ENCODE data around the gene GKN2. TPM values are rescaled to one million over a fixed set of nuclear protein-coding genes. Genes with fewer than 3 reads are reported as not detected.

The GKN2 gene
- total RNA-seq, 2 experiments from 2014 or later = not detected

DNA sequence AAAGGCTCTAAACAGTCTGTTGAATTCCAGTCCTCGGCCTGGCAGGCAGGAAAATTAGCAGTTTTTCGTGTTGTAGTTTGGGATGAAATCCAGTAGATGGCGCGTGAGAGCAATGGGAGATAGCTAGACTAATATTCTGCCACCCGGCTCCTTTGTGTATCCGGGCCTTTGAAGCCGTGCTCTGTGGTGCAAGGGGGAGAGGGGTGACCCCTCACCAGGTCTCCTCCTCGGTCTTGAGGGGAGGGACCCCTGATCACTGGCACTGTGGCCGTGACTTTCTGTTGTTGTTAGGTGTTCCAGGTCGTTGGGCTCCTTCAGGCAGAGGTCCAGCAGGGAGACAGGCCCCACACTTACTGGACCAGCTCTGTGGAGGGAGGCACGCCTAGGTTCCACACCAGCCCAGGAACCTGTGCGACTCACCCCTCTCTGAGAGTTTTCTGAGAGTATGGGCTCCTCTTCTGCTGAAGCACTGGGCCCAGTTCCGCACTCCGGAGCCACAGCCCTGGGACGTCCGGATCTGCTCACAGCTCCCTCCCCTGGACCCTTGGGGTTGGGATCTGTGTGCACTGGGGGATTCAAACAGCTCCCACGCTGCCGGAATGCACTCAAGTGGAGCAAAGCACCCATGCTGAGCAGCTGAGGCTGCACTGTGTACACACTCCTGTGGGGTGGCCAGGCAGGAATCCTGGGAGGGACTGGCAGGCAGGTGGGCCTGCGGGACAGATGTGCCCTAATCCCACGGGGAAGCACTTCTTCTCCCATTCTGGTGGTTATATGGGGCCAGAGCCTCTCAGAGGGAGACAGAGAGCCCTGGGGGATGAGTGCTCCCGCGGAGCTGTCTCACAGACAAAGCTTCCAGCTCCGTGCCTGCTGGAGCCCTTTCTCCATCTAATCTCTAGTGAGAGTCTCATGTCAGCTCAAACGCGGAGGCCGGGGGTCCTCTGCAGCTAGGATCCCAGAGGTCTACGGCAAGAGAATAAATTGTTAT, 8.8 kb downstream of the GKN2 start:
- Mint-ChIP-seq H3K27me3 (peaks cover 41% of the 10 kb centered on the region), H3K9me3 (no peaks in the 10 kb centered on the region), H3K4me3 (no peak overlapping the region), H3K4me1 (peaks cover 1% of the 10 kb centered on the region), H3K27ac (no peak overlapping the region), H3K36me3 (no peaks in the 10 kb centered on the region)
- POLR2A ChIA-PET = no interaction called here
- DNase-seq (peak; percentile 43), ATAC-seq (ENCODE audit: low read depth) (peak; percentile 82)

DNA sequence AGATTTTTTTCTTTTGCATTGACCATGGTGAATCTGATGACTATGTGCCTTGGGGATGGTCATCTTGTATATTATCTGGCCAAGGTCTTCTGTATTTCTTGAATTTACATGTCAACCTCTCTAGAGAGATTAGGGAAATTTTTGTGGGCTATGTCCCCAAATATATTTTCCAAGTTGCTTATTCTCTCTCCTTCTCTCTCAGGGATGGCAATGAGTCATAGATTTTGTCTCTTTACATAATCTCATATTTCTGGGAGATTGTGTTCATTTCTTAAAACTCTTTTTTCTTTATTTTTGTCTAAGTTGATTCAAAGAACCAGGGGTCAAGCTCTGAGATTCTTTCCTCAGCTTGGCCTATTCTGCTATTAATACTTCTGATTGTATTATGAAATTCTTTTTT, 9.9 kb downstream of the GKN2 start:
- Mint-ChIP-seq H3K9me3 (no peaks in the 10 kb centered on the region), H3K27me3 (peaks cover 39% of the 10 kb centered on the region), H3K36me3 (no peaks in the 10 kb centered on the region), H3K4me3 (no peak overlapping the region), H3K27ac (no peak overlapping the region), H3K4me1 (peaks cover 1% of the 10 kb centered on the region)
- no peak for DNase-seq
- POLR2A ChIA-PET = no interaction called here
- no peak for ATAC-seq (ENCODE audit: low read depth)

DNA sequence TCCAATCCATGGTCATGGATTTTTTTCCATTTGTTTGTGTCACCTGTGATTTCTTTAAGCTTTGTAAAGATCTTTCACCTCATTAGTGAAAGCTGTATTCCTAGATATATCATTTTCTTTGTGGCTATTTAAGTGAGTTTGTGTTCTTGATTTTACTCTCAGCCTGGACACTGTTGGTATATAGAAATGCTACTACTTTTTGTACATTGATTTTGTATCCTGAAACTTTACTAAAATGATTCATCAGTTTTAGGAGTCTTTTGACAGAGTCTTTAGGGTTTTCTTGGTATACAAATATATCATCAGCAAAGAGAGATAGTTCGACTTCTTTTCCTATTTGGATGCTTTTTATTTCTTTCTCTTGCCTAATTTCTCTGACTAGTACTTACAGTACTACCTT, 12.3 kb downstream of the GKN2 start:
- POLR2A ChIA-PET = no interaction called here
- no peaks in the 10 kb centered on the region for H3K9me3 Mint-ChIP-seq
- H3K36me3 Mint-ChIP-seq = no peaks in the 10 kb centered on the region

DNA sequence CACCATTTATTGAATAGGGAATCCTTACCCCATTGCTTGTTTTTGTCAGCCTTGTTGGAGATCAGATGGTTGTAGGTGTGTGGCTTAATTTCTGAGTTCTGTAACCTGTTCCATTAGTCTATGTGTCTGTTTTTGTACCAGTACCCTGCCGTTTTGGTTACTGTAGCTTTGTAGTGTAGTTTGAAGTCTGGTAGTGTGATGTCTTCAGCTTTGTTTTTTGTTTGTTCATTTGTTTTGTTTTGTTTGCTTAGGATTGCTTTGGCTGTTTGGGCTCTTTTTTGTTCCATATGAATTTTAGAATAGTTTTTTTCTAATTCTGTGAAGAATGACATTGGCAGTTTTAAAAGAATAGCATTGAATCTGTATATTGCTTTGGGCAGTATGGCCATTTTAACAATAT, 12.7 kb downstream of the GKN2 start:
- ATAC-seq (ENCODE audit: low read depth) = no peak
- Mint-ChIP-seq H3K27me3 (peaks cover 36% of the 10 kb centered on the region), H3K27ac (no peak overlapping the region), H3K4me3 (no peak overlapping the region), H3K4me1 (peaks cover 1% of the 10 kb centered on the region), H3K9me3 (no peaks in the 10 kb centered on the region), H3K36me3 (no peaks in the 10 kb centered on the region)
- DNase-seq = no peak
- POLR2A ChIA-PET = no interaction called here

More for the DNA sequence above, 12.3 kb downstream of the GKN2 start:
- H3K4me1 Mint-ChIP-seq = peaks cover 1% of the 10 kb centered on the region
- ATAC-seq (ENCODE audit: low read depth) (no peak), DNase-seq (no peak)
- H3K27me3 Mint-ChIP-seq = peaks cover 36% of the 10 kb centered on the region
- no peak overlapping the region for H3K4me3 Mint-ChIP-seq
- no peak overlapping the region for H3K27ac Mint-ChIP-seq

DNA sequence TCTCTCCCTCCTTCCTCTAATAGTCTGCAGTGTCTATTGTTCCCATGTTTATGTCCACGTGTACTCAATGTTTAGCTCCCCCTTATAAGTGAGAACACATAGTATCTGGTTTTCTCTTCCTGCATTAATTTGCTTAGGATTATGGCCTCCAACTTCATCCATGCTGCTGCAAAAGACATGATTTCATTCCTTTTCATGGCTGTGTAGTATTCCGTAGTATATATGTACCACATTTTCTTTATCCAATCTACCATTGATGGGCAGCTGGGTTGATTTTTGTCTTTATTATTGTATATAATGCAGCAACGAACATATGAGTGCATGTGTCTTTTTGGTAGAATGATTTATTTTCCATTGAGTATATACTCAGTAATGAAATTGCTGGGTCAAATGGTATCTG, 13.8 kb downstream of the GKN2 start:
- POLR2A ChIA-PET = no interaction called here
- Mint-ChIP-seq H3K4me3 (no peak overlapping the region), H3K36me3 (no peaks in the 10 kb centered on the region), H3K9me3 (no peaks in the 10 kb centered on the region), H3K27me3 (peaks cover 33% of the 10 kb centered on the region), H3K27ac (no peak overlapping the region), H3K4me1 (peaks cover 1% of the 10 kb centered on the region)
- DNase-seq (no peak), ATAC-seq (ENCODE audit: low read depth) (no peak)

DNA sequence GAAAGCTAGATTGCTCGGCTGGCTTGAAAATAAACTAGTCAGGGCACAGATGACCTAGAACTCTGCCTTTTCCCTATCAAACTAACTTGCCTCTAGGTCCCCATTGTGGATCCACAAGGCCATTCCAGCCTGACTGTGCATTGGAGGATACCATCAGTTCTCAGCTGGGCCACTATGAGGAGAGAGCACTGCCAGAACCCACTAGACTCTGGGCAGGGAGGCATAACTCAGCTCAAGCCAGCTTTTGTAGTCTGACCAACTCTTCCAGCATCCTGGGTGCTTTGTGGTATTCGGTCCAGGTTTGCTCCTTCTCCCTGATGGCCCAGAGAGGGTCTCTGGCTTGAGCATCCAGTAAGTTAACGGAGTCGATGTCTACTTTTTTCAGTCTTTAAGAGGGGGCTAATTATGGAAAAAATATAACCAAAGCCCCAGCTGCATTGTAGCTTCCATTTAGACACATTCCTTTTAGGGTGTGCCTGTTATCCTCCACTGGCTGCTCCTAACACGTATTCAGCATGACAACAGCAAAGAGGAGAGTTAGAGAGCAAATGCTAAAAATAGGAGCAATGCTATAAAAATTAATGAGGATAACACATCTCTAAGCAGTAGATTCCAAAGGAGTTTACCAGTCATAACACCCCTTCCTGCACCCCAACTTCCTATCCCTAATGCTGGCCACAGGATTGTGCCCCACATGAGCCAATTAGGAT, 15.2 kb downstream of the GKN2 start:
- DNase-seq (no peak), ATAC-seq (ENCODE audit: low read depth) (no peak)
- Mint-ChIP-seq H3K4me3 (no peak overlapping the region), H3K9me3 (no peaks in the 10 kb centered on the region), H3K27ac (no peak overlapping the region), H3K36me3 (no peaks in the 10 kb centered on the region), H3K4me1 (no peaks in the 10 kb centered on the region), H3K27me3 (peaks cover 31% of the 10 kb centered on the region)
- POLR2A ChIA-PET = no interaction called here

DNA sequence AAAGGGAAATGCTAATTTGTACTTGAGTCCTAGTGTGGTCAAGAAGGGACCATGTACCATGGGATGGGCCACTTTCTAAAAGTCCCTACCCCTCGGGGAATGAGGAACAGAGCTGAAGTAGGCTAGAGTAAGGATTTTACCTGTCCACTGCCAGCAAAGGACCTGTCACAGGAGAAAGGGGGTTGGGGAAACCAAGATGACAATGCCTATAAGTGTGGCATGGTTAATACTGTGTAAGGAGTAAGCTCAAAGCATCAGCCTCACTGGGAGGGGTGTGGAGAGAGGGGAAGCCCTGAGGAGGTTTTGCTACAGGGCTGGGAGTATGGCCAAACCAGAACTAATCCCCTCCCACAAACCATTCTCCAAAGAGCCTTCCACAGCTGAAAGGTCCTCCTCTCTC, 15.8 kb downstream of the GKN2 start:
- Mint-ChIP-seq H3K36me3 (no peaks in the 10 kb centered on the region), H3K27ac (no peak overlapping the region), H3K4me1 (no peaks in the 10 kb centered on the region), H3K4me3 (no peak overlapping the region), H3K27me3 (peaks cover 27% of the 10 kb centered on the region), H3K9me3 (no peaks in the 10 kb centered on the region)
- DNase-seq (no peak), ATAC-seq (ENCODE audit: low read depth) (no peak)
- POLR2A ChIA-PET = no interaction called here

DNA sequence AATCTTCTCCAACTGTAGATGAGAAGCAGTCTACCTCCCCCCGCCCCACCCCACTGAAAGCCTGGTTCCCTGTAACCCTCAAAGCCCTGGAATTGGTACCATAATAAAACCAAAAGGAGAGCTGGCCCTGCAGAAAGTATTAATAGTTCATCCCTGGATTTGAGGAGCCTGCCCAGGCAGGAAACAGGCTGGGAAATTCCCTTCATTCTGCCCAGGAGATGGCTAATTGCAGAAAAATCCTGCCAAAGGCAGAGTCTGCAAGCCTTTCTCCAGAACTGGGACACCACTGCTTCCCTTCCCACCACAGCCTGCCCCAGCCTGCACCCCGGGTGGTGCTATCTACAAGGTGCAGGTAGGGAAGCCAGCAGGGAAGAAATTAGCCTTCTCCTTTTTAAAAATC, 16.3 kb downstream of the GKN2 start:
- H3K27me3 Mint-ChIP-seq = peaks cover 23% of the 10 kb centered on the region
- no peaks in the 10 kb centered on the region for H3K36me3 Mint-ChIP-seq
- H3K4me3 Mint-ChIP-seq = no peak overlapping the region
- no peaks in the 10 kb centered on the region for H3K4me1 Mint-ChIP-seq
- ATAC-seq (ENCODE audit: low read depth) = no peak
- H3K27ac Mint-ChIP-seq = no peak overlapping the region
- POLR2A ChIA-PET = interaction anchor here (0.5 kb wide), 1 partner anchor 683 kb away, joined by 4 read pairs; no protein-coding TSS in a partner anchor
- H3K9me3 Mint-ChIP-seq = no peaks in the 10 kb centered on the region
- no peak for DNase-seq

DNA sequence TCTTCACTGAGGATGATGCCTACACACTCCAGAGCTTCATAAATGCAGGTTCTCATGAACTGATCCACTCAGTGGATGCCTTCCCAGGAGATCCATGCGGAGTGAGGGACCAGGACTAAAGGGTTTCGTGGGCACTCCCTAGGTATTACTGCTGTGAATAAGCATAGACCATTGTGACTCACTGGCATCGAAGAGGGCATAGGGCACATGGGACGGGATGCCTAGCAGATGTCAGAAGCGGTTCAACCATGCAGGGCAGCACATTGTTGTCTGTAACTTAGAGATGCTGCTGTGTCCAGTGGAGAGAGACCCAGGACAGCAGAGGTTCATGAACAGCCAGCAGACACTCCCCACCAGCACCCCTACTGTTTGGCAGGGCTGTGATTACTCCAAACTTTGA, 17.2 kb downstream of the GKN2 start:
- H3K36me3 Mint-ChIP-seq = no peaks in the 10 kb centered on the region
- peaks cover 16% of the 10 kb centered on the region for H3K27me3 Mint-ChIP-seq

DNA sequence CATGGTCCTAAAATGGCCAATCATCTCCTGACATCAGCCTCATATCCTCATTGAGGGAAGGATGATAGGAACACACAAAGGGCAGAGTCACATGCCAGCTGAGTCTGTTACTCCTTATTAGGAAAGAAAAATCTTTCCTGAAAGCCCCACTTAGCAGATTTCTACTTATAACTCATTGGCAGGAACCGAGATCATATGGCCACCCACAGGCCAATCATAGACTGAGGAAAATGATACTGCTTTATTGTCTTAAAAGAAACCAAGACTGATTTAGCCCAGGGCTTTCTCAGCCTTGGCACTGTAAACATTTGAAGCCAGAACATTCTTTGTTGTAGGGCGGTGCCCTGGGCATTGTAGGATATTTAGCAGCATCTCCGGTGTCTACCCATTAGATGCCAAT, 18.7 kb downstream of the GKN2 start:
- ATAC-seq (ENCODE audit: low read depth) (no peak), DNase-seq (no peak)
- H3K4me1 Mint-ChIP-seq = no peaks in the 10 kb centered on the region
- H3K4me3 Mint-ChIP-seq = no peak overlapping the region
- POLR2A ChIA-PET = no interaction called here
- no peaks in the 10 kb centered on the region for H3K36me3 Mint-ChIP-seq
- no peaks in the 10 kb centered on the region for H3K9me3 Mint-ChIP-seq
- no peak overlapping the region for H3K27ac Mint-ChIP-seq
- H3K27me3 Mint-ChIP-seq = peaks cover 5% of the 10 kb centered on the region

More for the DNA sequence above, 17.2 kb downstream of the GKN2 start:
- POLR2A ChIA-PET = no interaction called here
- Mint-ChIP-seq H3K4me1 (no peaks in the 10 kb centered on the region), H3K4me3 (no peak overlapping the region), H3K9me3 (no peaks in the 10 kb centered on the region), H3K27ac (no peak overlapping the region)
- DNase-seq (no peak), ATAC-seq (ENCODE audit: low read depth) (no peak)

DNA sequence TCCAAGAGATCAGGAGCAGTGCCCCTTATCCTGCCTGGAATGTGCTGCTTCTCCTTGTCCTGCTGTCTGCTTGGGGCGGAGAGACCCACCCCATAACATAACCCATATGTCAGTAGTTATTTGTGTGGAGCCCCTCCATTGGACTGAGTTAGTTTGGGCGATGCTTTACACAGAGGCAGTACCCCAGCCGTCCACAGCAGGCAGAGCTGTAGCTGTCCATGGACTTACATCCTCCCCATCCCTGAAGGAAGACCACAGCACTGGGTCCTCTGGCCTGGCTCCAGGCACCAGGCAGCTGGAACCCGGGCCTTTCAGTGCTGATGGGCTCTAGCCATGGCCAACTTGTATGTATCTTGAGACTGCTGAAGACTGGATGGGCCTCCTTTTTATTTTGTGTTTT, 20.3 kb downstream of the GKN2 start:
- ATAC-seq (ENCODE audit: low read depth) (no peak), DNase-seq (no peak)
- peaks cover 6% of the 10 kb centered on the region for H3K27me3 Mint-ChIP-seq
- no peak overlapping the region for H3K4me3 Mint-ChIP-seq
- no peak overlapping the region for H3K27ac Mint-ChIP-seq
- POLR2A ChIA-PET = no interaction called here
- H3K4me1 Mint-ChIP-seq = no peaks in the 10 kb centered on the region
- H3K36me3 Mint-ChIP-seq = no peaks in the 10 kb centered on the region
- H3K9me3 Mint-ChIP-seq = no peaks in the 10 kb centered on the region

DNA sequence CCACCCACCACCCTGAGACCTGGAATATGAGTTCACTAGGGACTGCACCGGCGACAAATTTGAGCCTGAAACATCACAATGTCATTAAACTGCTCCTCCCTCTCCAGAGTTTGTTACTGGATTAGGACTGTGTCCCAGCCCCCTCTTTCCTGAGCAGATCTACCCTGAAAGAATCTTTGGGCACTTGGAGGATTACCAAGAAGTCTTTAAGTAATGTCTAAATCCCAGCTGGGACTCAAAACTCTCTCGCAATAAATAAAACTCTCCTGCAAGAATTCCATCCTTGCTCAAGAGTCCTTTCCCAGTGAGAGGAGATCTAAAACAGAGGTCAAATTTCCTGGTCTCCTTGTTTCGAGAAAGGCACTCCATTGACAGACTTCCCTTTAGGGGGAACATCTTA, 20.9 kb downstream of the GKN2 start:
- Mint-ChIP-seq H3K36me3 (no peaks in the 10 kb centered on the region), H3K4me3 (no peak overlapping the region), H3K4me1 (no peaks in the 10 kb centered on the region), H3K27ac (no peak overlapping the region), H3K9me3 (no peaks in the 10 kb centered on the region), H3K27me3 (peaks cover 9% of the 10 kb centered on the region)
- ATAC-seq (ENCODE audit: low read depth) = no peak
- POLR2A ChIA-PET = no interaction called here
- DNase-seq = no peak

DNA sequence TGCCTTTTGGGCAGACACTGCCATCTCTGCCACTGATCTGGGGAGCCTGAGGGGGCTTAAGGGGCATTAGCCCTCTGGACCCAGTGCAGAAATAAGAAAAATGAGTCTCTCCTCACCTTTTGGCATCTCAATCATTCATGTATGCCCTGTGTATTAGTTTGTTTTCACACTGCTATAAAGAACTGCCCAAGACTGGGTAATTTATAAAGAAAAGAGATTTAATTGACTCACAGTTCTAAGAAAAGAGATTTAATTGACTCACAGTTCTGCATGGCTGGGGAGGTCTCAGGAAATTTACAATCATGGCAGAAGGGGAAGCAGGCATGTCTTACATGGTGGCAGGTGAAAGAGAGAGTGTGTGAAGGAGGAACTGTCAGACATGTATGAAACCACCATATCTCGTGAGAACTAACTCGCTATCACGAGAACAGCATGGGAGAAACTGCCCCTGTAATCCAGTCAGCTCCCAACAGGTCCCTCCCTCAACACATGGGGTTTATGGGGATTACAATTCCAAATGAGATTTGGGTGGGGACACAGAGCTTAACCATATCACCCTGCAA, 21.5 kb downstream of the GKN2 start:
- H3K4me1 Mint-ChIP-seq = no peaks in the 10 kb centered on the region
- no peaks in the 10 kb centered on the region for H3K36me3 Mint-ChIP-seq
- no peak for ATAC-seq (ENCODE audit: low read depth)
- H3K27me3 Mint-ChIP-seq = peaks cover 14% of the 10 kb centered on the region
- no peak overlapping the region for H3K4me3 Mint-ChIP-seq
- no peaks in the 10 kb centered on the region for H3K9me3 Mint-ChIP-seq
- DNase-seq = no peak
- no peak overlapping the region for H3K27ac Mint-ChIP-seq
- POLR2A ChIA-PET = no interaction called here

DNA sequence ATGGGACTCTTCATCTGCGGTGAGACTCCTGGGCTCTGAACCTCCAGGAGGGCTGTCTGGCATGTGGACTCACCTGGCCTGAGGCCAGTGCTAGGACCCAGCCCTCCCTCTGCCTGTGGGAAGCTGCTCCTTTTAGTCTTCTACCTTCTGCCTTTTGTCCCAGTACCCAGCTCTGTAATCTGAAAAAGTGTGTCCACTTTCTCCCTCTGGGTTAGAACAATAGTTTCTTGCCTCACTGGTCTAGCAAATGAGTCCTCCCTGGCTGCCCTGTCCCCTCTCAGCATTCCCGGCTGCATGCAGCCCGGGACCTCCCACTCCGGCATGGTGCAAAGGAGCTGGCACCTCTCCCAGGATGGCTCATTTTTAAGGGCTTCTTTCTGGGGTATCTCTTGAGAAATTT, 25.9 kb downstream of the GKN2 start:
- Mint-ChIP-seq H3K27me3 (peaks cover 14% of the 10 kb centered on the region), H3K4me1 (peaks cover 7% of the 10 kb centered on the region), H3K36me3 (no peaks in the 10 kb centered on the region), H3K27ac (no peak overlapping the region), H3K9me3 (no peaks in the 10 kb centered on the region), H3K4me3 (no peak overlapping the region)
- DNase-seq (no peak), ATAC-seq (ENCODE audit: low read depth) (no peak)
- POLR2A ChIA-PET = no interaction called here

Data from activated naive CD8-positive, alpha-beta T cell treated with anti-CD3 and anti-CD28 coated beads, Interleukin-2, amount 10 ng/mL, durations not matched to agents 7 days and 5 days (primary cell).